Subcutaneous adipose tissue (tissue), 4 donors: ENCODE measurements around the gene LENEP. TPM values are rescaled to one million over a fixed set of nuclear protein-coding genes. Genes with fewer than 3 reads are reported as not detected.

Experiments
- CTCF ChIP-seq: fragments of 450-650 bp; IDR thresholded peaks from one replicate; pipeline ENCODE4 v1.5.1; 2016; ENCODE audit warnings: low read depth, mild to moderate bottlenecking, control low read depth, antibody characterized with exemption, moderate library complexity
- total RNA-seq, 4 donors: library from RNA; depleted of rRNA; stranded (reverse); fragments of >200 nt; gene quantifications; one replicate each; pipeline ENCODE4 v1.1.0, GENCODE V29; 2016

The LENEP gene
- total RNA-seq, 4 donors from 2014 or later = not detected

- no peak for TF ChIP-seq CTCF
Observed at GRCh38 chr1:155012026-155012546, 18.7 kb downstream of the LENEP start.

- TF ChIP-seq CTCF = no peak
Observed at GRCh38 chr1:155012776-155013602, 19.6 kb downstream of the LENEP start.

- no peak for TF ChIP-seq CTCF
Observed at GRCh38 chr1:155013632-155014031, 20.2 kb downstream of the LENEP start.

GRCh38 chr1:155014709-155015508 lies 21.5 kb downstream of the LENEP start:
- no peak for TF ChIP-seq CTCF

- TF ChIP-seq CTCF = no peak
Observed at GRCh38 chr1:155015527-155016230, 22.3 kb downstream of the LENEP start.

GRCh38 chr1:155016231-155016831 lies 22.9 kb downstream of the LENEP start:
- no peak for TF ChIP-seq CTCF
